ENCODE measurements around the gene TMEM59.

The TMEM59 gene

GRCh38 chr1:54018635-54019034 is 34.4 kb downstream of the TMEM59 start:
- Histone ChIP-seq H3K9me3 (ENCODE audit: insufficient read depth, low read length, severe bottlenecking) (no peaks in the 10 kb centered on the region), H3K4me3 (ENCODE audit: low read depth in 1 of 2, low read length in 2 of 2) (no peak overlapping the region), H3K4me2 (ENCODE audit: insufficient read depth, low read length) (no peak overlapping the region), H3K79me2 (ENCODE audit: insufficient read depth, low read length) (no peaks in the 10 kb centered on the region), H2AFZ (ENCODE audit: low read depth, low read length) (no peak overlapping the region), H3K9ac (ENCODE audit: low read depth, low read length) (no peak overlapping the region), H3K4me1 (ENCODE audit: insufficient read depth, low read length) (no peaks in the 10 kb centered on the region), H3K36me3 (ENCODE audit: insufficient read depth, low read length) (no peaks in the 10 kb centered on the region), H3K27me3 (ENCODE audit: insufficient read depth, low read length, poor library complexity) (peaks cover 4% of the 10 kb centered on the region), H4K20me1 (ENCODE audit: insufficient read depth, low read length) (no peaks in the 10 kb centered on the region), H3K27ac (ENCODE audit: low read length) (no peak overlapping the region)
- DNase-seq (no peak), ATAC-seq (ENCODE audit: insufficient read depth, low read depth) (no peak)
- TF ChIP-seq CTCF (IDR thresholded peaks at IDR 0.05; ENCODE audit: borderline replicate concordance, extremely low read depth, low read length, poor library complexity, severe bottlenecking) (no peak), EZH2 (IDR thresholded peaks at IDR 0.05; ENCODE audit: borderline replicate concordance, low read depth, low read length, severe bottlenecking) (no peak)

DNA sequence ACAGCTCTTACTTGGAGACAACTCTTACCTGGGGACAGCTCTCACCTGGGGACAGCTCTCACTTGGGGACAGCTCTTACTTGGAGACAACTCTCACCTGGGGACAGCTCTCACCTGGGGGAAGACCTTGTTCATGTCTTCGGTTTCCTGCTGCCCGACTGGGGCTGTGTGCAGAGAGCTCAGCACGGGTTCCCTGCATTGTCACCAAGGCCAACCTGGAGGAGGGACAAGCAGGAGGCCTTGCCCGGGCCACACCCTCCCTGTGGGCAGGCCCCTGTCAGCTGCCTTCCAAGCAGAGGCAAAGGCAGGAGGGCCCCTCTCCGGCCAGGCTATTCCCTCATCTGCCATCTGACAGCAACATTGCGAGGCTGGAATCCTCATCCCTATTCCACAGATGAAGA is 35.0 kb downstream of the TMEM59 start, which contains the start of gene LDLRAD1:
Gene LDLRAD1 (minus strand): TSS at position 208 of the 400 bp plus-strand sequence. CDS start 74 bp downstream, at position 134.
- DNase-seq (peak; percentile 1), ATAC-seq (ENCODE audit: insufficient read depth, low read depth) (no peak)
- Histone ChIP-seq H3K9me3 (ENCODE audit: insufficient read depth, low read length, severe bottlenecking) (no peaks in the 10 kb centered on the region), H3K79me2 (ENCODE audit: insufficient read depth, low read length) (no peaks in the 10 kb centered on the region), H3K27ac (ENCODE audit: low read length) (no peak within 1 kb of the TSS), H3K4me1 (ENCODE audit: insufficient read depth, low read length) (no peaks in the 10 kb centered on the region), H3K4me3 (ENCODE audit: low read depth in 1 of 2, low read length in 2 of 2) (no peak within 1 kb of the TSS), H3K36me3 (ENCODE audit: insufficient read depth, low read length) (no peaks in the 10 kb centered on the region), H3K9ac (ENCODE audit: low read depth, low read length) (no peak within 1 kb of the TSS), H4K20me1 (ENCODE audit: insufficient read depth, low read length) (no peaks in the 10 kb centered on the region), H2AFZ (ENCODE audit: low read depth, low read length) (no peak within 1 kb of the TSS), H3K4me2 (ENCODE audit: insufficient read depth, low read length) (no peak within 1 kb of the TSS), H3K27me3 (ENCODE audit: insufficient read depth, low read length, poor library complexity) (peaks cover 4% of the 10 kb centered on the region)
- TF ChIP-seq EZH2 (IDR thresholded peaks at IDR 0.05; ENCODE audit: borderline replicate concordance, low read depth, low read length, severe bottlenecking) (no peak), CTCF (IDR thresholded peaks at IDR 0.05; ENCODE audit: borderline replicate concordance, extremely low read depth, low read length, poor library complexity, severe bottlenecking) (no peak)

GRCh38 chr1:54016343-54017282 is 36.4 kb downstream of the TMEM59 start:
- Histone ChIP-seq H3K4me3 (ENCODE audit: low read depth in 1 of 2, low read length in 2 of 2) (no peak overlapping the region), H3K4me1 (ENCODE audit: insufficient read depth, low read length) (no peaks in the 10 kb centered on the region), H2AFZ (ENCODE audit: low read depth, low read length) (no peak overlapping the region), H3K79me2 (ENCODE audit: insufficient read depth, low read length) (no peaks in the 10 kb centered on the region), H3K27me3 (ENCODE audit: insufficient read depth, low read length, poor library complexity) (peaks cover 4% of the 10 kb centered on the region), H3K36me3 (ENCODE audit: insufficient read depth, low read length) (no peaks in the 10 kb centered on the region), H3K9me3 (ENCODE audit: insufficient read depth, low read length, severe bottlenecking) (no peaks in the 10 kb centered on the region), H3K4me2 (ENCODE audit: insufficient read depth, low read length) (no peak overlapping the region), H3K27ac (ENCODE audit: low read length) (no peak overlapping the region), H3K9ac (ENCODE audit: low read depth, low read length) (no peak overlapping the region), H4K20me1 (ENCODE audit: insufficient read depth, low read length) (no peaks in the 10 kb centered on the region)
- TF ChIP-seq EZH2 (IDR thresholded peaks at IDR 0.05; ENCODE audit: borderline replicate concordance, low read depth, low read length, severe bottlenecking) = no peak
- no peak for TF ChIP-seq CTCF (IDR thresholded peaks at IDR 0.05; ENCODE audit: borderline replicate concordance, extremely low read depth, low read length, poor library complexity, severe bottlenecking)
- DNase-seq = peak; percentile 0
- ATAC-seq (ENCODE audit: insufficient read depth, low read depth) = no peak
